ENCODE results near the gene HHIP. TPM values are rescaled to one million over a fixed set of nuclear protein-coding genes. Genes with fewer than 3 reads are reported as not detected.
A peak's percentile ranks its signal among the peaks of the same experiment; 100 is the strongest.

Gene HHIP
- total RNA-seq, 1 donor = 0.27 TPM

DNA sequence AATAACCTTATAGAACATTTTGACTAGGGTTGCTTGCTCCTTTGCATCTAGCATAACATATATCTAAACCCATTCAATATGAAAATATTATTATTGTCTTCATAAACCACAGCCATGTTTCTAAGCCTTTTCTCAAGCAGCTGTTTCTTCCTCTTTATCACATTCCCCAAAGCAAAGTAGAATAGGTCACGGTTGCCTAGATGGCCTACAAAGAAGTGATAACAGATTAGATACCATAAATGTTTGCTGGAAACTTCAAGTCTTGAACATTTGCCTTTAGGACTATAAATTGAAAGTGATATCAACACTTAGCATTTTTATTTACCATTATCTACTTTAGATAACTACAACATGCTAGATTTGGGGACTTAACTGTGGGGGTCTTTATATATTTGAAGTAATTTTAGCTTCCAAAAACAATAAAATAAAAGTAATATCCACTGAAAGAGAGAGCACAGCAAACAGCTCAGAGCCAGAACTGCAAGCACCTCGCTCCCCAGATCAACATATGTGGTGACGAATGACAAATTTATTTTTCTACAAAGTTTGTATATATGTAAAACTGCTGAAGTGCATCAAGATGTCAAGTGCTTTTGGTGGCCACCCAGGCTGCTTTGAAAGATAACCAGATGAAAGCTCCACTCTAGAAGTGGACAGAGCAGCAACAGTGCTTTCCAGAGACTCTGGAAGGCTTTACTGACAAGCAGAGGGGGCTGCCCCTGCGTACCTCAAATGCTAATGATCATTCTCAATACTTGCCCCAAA lies 8.0 kb downstream of the HHIP start:
- no peak for DNase-seq (ENCODE audit: low read depth in 2 of 3, low spot score in 2 of 3)

DNA sequence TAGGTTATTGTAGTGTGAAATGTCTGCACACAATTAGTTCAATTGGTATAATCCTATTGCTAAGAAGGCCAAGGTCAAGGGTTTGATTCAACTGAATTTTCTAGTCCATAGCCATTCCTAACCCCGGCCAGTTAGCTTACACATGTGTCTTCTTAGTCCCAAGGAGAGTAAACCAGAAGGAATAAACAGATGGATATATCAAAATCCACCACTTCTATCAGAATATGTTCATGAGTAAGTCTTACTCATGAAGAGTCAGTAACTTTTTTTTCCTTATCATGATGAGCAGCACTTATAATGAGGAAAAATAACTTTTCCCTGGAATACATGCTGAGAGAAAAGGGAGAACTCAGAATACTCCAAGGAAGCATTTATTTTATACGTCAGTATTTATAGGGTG lies 9.5 kb downstream of the HHIP start:
- no peak for DNase-seq (ENCODE audit: low read depth in 2 of 3, low spot score in 2 of 3)

DNA sequence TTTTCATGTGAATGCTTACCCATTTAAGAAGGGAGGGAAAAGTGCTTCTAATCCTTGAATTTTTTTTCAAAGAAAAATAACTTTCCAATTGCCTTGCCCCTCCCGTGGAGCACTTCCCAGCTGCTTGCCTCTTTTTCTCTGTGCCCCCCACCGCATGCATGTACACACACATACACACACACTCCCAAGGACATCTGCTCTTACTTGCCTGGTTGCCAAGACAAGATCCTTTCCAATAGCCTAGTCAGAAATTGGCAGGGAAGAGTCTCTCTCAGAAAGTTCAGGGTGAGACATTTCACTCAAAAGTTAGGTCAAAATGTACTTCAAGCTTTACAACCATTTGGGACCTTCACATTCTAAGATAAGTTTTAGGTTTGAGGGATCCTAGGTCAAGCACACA lies 10.9 kb downstream of the HHIP start:
- DNase-seq (ENCODE audit: low read depth in 2 of 3, low spot score in 2 of 3) = no peak

DNA sequence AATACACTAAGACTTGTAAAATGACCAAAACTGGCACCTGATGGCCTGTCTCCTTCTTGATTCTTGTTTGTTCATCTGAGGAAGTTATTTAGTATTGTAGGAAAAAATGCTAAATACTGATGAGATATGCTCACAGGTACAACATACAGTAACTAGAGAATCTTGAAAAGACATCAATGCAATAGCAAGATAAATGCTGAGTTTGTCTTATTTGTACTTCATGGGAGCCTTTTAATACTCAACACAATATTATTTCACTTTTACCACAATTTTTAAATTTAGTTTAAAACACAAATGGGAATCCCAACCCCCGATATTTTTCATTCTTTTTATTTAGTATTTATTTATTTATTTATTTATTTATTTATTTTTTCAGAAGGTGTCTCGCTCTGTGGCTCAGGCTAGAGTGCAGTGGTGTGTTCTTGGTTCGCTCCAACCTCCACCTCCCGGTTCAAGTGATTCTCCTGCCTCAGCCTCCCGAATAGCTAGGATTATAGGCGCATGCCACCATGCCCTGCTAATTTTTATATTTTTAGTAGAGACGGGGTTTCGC lies 12.1 kb downstream of the HHIP start:
- DNase-seq (ENCODE audit: low read depth in 2 of 3, low spot score in 2 of 3) = no peak

DNA sequence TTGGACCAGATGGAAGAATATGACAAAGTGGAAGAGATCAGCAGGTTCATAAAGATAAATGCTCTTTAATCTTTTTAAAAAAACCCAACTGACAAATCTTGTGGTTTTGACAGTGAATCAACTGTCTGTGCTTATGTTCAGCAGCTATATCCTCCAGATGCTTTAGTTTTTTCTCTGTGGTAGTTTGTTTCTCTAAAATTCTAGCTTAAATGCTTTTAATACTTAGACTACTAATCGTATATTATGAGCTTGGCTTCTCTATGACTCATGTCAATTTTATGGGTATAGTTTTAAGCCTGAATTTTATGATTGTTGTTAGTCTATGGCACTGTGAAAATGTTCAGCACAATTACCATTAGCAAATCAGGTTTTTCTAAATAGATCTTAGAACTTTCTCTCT lies 12.9 kb downstream of the HHIP start:
- peak in 2 of 3 donors; percentile 23 to 60 for DNase-seq (ENCODE audit: low read depth in 2 of 3, low spot score in 2 of 3)

DNA sequence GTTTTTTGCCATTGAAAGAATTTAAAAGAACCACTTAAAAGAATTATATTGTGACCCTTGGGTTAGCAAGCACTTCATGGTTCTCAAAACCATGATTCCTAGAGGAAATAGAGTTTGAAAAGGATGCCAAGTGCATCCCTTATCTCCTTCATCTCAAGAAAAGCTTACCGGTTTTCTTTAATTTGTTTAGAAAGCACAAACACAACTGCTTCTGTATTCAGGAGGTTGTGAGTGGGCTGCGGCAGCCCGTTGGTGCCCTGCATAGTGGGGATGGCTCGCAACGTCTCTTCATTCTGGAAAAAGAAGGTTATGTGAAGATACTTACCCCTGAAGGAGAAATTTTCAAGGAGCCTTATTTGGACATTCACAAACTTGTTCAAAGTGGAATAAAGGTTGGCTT lies 13.5 kb downstream of the HHIP start:
- DNase-seq (ENCODE audit: low read depth in 2 of 3, low spot score in 2 of 3) = no peak

DNA sequence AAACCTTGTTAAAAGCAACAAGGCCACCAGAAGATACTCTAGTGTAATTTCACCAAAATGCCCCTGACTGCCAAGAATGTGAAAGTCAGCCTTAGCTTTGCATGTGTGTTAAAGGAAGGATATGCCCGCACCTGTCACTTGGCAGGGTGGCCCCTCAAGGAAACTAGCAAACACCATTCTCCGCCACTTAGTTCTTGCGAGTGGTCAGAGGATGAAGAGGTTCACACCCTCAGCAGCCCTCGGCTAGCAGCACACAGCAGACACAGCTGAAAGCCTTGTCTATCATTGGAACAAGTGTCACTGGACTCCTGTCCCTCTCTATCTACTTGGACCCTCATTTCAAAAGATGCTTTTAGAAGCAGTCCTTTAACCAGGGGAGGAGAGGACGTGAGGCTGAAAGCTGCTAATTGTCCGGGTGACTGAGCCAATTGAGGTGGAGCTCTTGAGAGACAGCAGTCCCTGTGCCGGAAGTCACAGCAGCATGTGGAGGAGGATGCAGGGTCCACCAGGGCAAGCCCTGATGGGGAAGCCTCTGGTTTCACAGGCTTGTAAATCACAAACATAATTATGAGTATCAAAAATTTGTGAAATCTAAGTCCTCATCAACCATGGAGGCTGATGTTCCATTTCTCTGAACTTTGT lies 18.0 kb downstream of the HHIP start:
- no peak for DNase-seq (ENCODE audit: low read depth in 2 of 3, low spot score in 2 of 3)

DNA sequence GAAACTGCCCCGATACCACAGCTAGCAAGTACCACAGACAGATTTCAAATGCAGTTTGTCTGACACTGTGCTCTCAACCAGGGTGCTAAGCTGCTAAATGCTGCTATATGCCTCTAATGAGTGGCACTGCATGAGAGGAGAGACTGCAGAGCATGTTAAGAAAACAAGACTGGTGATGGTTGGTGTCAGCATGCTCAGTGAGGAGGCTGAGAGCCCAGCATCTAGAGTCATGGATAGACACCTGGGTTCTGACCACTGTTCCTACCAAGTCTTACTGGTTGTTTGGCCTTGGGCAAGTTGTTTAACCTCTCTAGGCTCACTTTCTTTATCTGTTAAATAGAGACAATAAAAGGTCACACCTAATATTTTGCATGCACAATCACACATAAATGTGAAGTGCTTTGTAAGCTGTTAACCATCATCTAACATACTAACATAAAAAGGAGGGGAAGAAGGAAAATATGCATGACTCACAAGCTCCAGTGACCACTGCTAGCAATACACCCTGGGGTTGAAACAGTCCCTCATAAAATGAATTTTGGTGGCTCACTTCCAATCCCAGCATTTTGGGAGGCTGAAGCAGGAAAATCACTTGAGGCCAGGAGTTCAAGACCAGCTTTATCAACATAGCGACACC lies 20.7 kb downstream of the HHIP start:
- no peak for DNase-seq (ENCODE audit: low read depth in 2 of 3, low spot score in 2 of 3)

DNA sequence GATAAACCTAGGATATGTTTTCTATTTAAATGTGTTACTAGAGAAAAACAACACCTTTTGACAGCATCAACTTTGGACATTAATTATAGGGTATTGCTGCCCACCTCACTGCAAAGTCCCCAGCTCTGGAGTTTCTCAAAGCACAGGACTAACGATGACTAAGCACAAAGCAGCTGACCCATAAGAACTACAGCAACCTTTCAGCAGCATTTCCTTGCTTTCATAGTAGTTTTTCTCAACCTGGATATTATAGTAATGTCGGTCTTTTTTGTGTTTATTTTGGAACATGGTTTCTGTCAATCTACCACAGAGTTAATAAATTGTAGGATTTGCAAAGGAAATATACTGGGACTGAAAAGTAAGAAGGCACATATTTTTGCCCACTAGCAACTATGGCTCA lies 21.5 kb downstream of the HHIP start:
- no peak for DNase-seq (ENCODE audit: low read depth in 2 of 3, low spot score in 2 of 3)

DNA sequence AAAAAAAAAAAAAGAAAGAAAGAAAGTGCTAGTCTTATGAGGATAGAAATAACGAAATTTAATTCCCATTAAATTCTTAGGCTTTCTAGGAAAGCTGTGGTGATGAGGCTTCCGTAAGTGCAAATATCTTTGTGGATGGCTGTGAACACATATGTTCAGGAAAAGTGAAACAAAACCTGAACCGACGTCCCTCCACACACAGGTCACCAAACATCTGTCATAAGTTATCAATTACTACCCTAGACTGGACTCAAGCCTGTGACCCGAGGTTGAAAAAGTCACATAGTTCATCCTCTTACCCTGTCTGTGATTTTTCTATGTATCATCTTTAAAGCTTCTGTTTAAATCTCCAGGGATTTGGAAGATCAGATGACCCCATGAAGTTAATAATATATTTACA lies 24.8 kb downstream of the HHIP start:
- no peak for DNase-seq (ENCODE audit: low read depth in 2 of 3, low spot score in 2 of 3)

DNA sequence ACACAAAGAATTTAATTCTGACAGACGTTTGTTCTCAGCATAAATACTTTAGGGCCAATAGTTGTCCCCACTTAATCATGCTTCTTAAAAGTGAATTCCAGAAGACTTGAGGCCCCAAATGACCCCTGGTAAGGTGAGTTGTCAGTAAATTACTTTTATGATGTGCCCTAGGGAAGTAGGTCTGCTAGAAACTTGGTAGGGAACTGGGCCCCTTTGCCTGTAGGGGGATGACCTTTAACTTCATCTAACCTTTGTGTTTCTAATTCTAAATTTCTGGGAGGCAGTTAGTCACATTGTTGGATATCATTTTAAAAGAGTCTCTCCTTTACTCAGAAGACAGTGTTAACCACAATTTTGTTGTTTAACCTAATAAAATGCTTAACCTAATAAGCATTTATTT lies 28.8 kb downstream of the HHIP start:
- DNase-seq (ENCODE audit: low read depth in 2 of 3, low spot score in 2 of 3) = no peak

DNA sequence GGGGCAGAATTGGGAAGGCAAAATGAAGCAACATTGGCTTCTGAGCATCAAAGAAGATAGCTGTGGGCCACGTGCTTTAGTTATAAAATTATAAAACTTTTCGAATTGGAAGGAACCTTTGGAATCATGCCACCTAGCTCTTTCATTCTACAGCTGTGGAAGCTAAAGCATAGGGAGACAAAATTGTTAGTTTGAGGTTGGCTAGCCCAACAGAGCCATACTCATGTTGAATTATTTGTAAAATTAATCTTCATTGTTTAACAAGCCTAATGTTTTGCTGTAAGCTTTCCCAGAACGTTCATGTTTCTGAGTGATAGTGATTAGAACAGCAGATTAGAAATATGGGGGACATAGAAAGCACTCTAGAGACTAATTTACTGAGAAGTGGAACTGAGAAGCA lies 35.9 kb downstream of the HHIP start:
- no peak for DNase-seq (ENCODE audit: low read depth in 2 of 3, low spot score in 2 of 3)

DNA sequence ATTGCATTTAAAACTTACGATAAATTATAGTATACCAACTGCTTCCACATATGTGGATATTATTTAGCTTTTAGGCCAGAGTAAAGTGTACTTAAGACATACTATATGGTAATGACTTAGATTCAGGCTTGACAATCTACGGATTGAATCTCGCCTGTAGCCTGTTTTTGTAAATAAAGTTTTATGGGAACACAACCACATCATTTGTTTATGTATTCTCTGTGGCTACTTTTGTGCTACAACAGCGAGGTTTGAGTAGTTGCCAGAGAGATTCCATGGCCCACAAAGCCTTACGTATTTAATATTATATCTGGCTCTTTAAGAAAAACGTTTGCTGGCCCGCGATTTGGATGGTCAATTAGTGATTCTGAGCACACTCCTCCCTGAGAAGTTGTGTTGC lies 37.6 kb downstream of the HHIP start:
- DNase-seq (ENCODE audit: low read depth in 2 of 3, low spot score in 2 of 3) = no peak

DNA sequence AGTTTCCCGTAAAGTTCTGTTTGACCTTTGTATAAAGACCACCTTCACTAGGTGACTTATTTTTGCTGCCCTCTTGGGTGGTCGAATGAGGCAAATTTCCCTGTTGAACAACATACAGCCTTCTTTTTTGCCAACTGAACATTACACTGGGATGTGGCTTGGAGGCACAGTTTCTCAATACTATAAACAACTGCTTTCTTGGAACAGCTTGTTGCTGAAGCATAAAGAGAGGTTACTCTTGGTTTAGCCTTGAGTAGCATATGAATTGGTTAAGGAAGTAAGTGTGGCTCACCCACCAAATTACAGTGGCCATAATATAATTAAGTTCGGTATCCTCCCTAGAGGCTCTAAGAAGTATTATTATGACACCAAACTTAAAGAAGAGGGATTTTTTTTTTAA lies 40.0 kb downstream of the HHIP start:
- no peak for DNase-seq (ENCODE audit: low read depth in 2 of 3, low spot score in 2 of 3)

DNA sequence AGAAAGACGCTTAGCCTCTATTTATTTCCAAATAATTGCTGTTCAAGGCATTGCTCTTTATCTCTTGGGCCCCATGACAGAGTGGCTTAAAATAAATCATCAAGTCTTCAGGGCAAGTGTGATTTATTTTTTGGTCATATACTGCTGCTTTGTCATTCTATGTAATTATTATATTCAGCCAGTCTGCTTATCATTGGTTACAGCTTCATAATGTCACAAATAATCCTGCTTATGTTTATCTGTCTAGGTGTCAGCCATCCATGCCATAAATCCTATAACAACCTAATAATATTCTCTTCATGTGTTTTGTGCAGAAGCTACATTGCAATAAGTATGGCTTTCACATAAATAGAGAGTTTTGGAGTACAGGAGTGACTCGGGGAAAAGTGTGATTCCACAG lies 41.0 kb downstream of the HHIP start:
- no peak for DNase-seq (ENCODE audit: low read depth in 2 of 3, low spot score in 2 of 3)

DNA sequence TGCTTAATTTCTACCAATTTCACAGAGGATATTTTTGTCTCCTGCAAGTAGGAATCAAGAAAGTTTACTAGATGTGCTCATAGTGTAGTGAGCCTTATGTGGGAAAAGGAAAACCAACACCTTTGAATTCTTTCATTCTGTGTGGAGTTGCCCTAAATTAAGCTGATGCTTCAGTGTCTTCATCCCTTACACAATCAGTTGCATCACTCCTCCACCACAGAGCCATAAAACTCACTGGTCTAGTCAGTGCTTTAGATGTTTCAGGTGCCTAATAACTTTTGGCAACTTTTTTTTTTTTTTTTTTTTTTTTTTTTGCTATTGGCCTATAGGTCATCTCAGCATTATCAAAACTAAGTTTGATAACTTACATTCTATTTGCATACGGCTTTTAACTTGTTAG lies 41.5 kb downstream of the HHIP start:
- no peak for DNase-seq (ENCODE audit: low read depth in 2 of 3, low spot score in 2 of 3)

DNA sequence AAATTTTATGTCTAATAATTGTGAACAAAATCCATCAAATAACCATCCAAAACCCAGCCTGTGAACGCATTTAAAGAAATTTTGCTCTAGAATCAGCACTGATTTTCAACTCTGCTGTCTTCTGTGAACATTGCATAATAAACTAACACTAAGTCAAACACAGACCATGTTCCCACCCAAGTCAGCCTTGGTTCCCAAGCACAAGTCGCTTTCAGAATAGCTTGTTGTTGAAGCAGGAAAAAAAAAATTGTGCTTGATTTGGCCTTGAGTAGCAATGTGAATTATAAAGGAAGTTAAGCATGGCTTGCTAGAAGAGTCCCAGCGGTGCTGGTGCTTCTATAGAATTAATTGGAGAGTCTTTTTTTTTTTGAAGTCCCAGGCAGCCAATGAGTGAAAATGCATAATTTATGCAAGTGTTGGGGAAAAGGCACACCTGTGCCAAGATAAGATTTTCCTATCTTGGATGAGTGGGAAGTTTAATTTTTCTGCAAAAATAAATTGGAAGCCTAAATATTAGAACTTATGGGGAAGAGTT lies 42.1 kb downstream of the HHIP start:
- no peak for DNase-seq (ENCODE audit: low read depth in 2 of 3, low spot score in 2 of 3)

DNA sequence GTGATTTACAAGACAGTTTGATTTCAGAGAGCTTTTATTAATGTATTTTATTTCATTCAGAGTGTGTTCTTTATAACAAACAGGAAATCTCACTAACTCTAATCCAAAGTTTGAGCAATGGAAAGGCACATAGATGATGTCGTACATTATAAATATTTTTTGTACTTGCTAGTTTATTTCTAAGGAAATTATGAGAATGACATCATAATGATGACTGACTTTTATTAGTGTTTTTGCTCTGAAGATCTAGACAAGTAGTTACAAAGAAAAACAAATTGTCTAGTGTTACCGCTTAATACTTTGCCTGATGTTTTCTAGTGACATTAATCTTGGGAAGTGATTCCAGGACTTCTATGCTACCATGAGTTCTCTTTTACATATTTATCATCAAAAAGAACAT lies 43.2 kb downstream of the HHIP start:
- no peak for DNase-seq (ENCODE audit: low read depth in 2 of 3, low spot score in 2 of 3)

DNA sequence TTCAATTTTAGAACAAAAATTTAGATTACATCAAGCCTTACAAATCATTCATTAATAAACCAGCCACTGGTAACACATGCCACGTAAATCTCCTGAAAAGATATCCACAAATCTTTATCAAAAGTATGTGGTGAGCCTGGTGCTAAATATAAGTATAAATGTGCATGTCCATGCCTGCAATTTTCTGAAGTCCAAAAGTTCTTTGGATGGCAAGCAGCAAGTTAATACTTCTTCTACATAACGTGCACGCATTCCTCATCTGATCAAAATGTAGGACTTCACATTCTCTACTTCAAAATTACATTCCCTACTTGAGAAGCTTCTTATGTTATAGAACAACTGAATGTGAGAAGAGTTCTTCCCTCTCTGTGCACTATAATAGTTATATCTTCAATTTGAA lies 49.8 kb downstream of the HHIP start:
- no peak for DNase-seq (ENCODE audit: low read depth in 2 of 3, low spot score in 2 of 3)

DNA sequence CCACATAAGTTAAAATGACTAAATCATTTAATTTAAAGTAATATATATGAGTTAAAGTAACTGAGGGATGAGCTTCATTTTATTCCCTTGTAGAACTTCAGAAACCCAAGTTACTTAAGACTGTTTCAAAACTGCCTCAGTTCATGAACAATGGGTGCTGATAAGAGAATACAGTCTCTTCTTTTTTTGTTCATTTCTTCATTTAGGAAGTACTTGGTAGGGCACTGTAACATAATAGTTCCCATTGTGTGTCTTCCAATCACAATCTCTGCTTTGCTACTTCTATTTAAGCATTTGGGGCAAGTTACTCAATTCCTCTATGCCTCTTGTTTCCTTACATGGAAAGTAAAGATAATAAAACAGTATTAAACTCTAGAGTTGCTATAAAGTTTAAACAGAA lies 50.4 kb downstream of the HHIP start:
- DNase-seq (ENCODE audit: low read depth in 2 of 3, low spot score in 2 of 3) = no peak

DNA sequence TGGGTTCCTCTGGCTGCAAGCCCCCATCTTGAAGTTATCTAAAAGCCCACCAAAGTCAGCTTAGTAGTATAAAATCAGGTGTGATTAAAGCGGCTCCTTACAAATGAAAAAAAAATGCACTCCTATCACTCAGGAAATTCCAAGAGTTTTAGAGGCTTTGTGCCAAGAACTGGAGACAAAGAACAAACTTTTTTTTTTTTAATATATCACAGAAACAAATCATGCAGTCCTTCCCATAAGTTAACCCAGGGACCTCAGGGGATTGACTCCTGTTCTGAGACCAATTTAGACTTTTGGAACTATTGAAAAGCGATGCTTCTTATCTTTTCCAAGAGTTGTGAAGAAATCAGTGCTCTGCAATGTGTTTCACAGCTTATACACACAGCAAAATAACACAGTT lies 53.6 kb downstream of the HHIP start:
- no peak for DNase-seq (ENCODE audit: low read depth in 2 of 3, low spot score in 2 of 3)
